Stimulated activated naive CD8-positive, alpha-beta T cell treated with anti-CD3 and anti-CD28 coated beads, Interleukin-15, Interleukin-2, amounts not matched to agents 100 U/mL and 50 U/mL, for 24 hours (primary cell): ENCODE measurements around the gene P4HA1.

Source experiments
- ATAC-seq: fragments of 150-1000 bp; cut with Tn5 transposase; one replicate; pipeline ENCODE4 v1.10.0; 2021
- DNase-seq: peaks from one replicate; pipeline ENCODE4 v3.0.0; 2021

P4HA1 gene

GRCh38 chr10:73093922-73094850, 2.5 kb downstream of the P4HA1 start:
- no peak for ATAC-seq
- no peak for DNase-seq

- no peak for DNase-seq
- no peak for ATAC-seq
Measured at GRCh38 chr10:73092830-73093229, 3.8 kb downstream of the P4HA1 start.

DNA sequence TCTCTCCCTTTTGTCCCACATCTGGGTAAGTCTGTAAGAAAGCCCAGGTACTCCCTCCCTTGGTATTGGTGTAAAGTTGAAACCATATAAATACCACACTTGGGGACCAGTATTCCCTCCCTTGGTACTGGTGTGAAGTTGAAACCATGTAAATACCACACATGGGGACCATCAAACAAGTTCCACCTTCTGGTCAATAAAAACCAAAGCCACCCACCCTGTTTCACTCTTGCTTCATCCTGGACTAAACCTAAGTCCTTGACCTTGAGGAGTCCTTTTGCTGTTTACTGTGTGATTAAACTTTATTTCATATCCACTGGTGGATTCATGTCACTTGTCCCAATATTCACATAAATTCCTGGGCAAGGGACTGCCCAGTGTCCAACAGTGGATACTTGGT, 8.4 kb downstream of the P4HA1 start:
- no peak for DNase-seq
- ATAC-seq: peak; percentile 57

DNA sequence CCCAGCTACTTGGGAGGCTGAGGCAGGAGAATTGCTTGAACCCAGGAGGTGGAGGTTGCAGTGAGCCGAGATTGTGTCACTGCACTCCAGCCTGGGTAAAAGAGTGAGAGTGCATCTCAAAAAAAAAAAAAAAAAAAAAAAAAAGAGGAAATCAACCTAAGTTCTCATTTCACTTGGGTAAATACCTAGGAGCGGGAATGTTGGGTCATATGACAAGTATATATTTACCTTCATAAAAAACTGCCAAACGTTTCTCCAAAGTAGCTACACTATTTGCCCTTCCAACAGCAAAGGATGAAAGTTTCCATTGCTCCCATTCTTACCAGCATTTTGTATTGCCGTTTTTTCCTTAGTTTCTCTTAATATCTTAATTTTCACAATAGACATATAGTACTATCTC, 9.8 kb downstream of the P4HA1 start:
- ATAC-seq (no peak), DNase-seq (no peak)

- DNase-seq (no peak), ATAC-seq (no peak)
Measured at GRCh38 chr10:73084209-73084608, 12.5 kb downstream of the P4HA1 start.

DNA sequence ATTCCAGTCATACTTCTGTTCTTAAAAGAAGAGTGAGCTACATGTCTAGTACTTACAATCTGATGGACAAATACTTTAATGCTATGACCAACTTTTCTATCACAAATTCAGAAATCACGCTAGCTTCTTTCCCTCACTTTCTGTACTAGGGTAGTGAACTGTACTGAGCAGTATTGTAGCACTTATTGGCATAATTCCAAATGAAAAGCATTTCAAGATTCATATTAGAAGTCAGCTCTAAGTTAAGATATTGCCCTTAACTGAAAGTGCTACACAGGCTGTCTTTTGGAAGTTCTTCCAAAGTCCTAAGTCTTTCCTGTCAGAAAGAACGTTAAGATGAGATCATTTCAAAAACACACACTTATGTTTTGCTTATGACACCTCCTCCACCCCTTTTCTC, 13.4 kb downstream of the P4HA1 start:
- DNase-seq (no peak), ATAC-seq (no peak)

DNA sequence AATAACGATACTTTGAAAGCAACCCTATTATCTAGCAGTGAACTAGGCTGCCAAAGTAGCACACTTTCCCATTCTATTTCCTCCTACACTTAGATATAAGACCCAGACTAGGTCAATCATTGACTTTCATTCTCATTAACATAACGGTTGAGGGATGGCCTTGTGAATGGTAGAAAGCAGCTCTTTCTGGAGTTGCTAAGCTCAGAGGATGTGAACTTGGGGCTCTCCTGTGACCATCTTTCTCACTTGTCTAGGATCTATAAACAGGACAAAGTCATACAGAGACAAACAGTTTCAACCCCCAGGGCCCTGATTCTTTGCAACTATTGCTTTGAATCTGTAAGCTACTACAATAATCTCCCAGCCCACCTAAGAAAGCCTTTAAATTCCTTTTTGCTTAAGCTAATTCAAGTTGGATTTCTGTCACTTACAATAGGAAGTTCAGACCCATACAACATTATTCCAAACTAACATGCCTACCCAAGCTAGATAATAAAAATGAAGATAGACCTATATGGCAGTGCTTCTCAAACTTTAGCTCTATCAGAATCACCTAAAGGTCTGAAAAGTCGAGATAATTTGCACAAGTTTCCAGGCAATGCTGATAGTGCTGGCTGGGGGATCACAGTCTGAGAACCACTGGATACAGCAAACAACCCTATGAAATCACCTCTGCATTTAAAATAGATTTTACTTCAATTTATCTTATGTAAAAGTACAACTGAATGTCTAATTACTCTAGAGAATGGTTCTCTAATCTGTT, 16.7 kb downstream of the P4HA1 start:
- no peak for DNase-seq
- ATAC-seq: no peak

GRCh38 chr10:73076360-73077183, 20.1 kb downstream of the P4HA1 start:
- DNase-seq (no peak), ATAC-seq (no peak)

DNA sequence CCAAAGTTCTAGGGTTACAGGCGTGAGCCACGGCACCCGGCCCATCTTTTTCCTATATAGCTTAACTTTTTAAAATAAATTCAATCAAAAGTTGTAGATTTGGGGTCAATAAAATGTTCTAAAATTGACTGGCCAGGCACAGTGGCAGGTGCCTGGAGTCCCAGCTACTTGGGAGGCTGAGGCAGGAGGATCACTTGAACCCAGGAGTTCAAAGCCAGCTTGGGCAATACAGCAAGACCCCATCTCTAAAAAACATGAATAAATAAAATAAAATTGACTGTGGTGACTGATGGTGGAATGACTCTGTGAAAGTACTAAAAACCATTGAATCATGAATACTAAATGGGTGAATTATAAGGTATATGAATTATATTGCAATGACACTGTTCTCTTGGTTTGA, 20.8 kb downstream of the P4HA1 start:
- ATAC-seq: no peak

DNA sequence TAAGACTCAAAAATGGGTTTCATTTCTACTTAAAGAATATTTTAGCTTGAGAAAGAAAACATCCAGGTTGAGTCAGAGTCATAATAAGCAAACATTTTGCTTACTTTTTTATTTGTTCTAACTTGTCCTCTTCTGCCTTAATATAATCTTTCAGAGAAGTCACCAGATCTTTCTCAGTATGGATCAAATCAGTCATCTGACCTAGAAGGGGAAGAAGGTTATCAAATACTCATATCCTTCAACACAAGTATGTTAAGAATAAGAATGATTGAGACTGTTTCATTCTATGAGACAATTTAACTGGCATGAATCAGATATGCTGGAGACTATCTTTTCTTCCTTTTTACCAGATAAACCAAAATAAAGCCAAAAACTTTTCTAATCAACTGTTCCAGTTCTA, 23.0 kb downstream of the P4HA1 start:
- ATAC-seq: no peak

More for the DNA sequence above, 20.8 kb downstream of the P4HA1 start:
- no peak for DNase-seq

DNA sequence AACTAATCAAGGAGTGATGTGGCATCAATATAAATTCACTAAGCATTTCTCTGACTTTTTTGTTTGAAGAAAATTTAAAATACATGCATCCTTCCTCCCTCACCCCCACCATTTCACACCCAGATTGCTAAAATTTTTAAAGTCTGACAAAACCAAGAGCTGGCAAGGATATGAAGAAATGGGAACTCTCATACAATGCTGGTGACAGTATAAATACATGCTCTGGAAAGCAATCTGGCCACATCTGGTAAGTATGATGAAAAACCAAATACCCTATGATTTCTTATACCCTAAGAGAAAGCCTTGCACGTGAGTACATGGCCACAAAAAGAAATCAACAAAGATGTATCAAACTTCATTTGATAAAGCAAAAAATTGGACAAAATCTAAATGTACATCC, 31.2 kb downstream of the P4HA1 start:
- ATAC-seq (no peak), DNase-seq (no peak)

More for the DNA sequence above, 23.0 kb downstream of the P4HA1 start:
- no peak for DNase-seq

- DNase-seq: no peak
- ATAC-seq: no peak
Measured at GRCh38 chr10:73061743-73062142, 34.9 kb downstream of the P4HA1 start.

DNA sequence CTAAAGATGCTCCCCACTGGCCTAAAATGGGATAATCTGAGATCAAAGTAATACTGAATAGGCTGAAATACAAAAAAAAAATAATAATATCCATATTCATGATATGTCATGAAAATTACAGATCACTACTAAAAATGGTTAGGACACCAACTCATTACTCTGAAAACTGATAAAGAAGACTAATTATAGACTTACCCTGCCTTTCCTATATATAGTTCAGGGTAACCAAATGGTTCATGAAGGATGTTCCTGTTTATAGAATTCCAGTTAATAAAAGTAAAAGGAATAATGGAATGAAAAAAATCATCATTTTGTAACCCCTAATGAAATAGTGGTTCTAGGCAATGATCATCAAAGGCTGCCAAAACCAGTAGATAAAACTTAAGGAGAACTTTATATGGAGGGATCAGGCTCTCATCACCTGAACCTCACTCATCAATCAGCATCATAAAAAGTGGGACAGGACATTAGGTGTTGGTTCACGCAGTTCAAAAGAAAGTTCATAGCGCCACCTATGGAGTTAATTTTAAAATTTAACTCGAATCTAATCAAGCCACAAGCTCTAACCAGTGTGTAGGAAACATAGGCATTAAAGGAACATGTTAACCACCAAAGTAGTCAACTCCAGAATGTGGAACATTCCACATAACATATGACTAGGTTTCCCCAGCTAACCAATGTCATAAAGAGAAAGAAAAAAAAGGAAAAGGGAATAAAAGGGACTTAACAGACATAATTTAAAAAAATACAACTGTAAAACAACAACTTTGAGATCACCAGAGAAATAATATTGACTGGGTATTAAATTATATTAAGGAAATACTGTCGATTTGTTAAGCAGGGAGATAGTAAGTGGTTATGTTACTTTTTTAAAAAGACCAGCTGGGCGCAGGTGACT, 35.7 kb downstream of the P4HA1 start:
- DNase-seq: no peak
- peak; percentile 80 for ATAC-seq

DNA sequence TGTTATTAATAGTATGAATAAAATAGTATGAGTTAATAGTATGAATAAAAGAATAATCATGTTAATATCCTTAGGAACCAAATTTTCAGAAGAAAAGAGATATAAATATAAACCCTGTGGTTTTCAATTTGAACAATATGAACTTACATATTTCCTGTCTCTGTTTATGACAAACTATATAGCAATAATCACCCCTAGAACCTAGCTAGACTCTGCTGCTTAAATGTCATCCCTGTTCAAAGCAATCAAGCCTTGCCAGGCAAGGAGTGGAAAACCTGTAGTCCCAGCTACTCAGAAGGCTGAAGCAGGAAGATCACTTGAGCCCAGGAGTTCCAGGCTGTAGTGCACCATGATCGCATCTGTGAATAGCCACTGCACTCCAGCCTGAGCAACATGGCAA, 36.5 kb downstream of the P4HA1 start:
- peak; percentile 76 for ATAC-seq
- no peak for DNase-seq

- ATAC-seq (no peak), DNase-seq (no peak)
Measured at GRCh38 chr10:73058057-73058591, 38.5 kb downstream of the P4HA1 start.

GRCh38 chr10:73054286-73054685, 42.4 kb downstream of the P4HA1 start:
- DNase-seq (no peak), ATAC-seq (no peak)

DNA sequence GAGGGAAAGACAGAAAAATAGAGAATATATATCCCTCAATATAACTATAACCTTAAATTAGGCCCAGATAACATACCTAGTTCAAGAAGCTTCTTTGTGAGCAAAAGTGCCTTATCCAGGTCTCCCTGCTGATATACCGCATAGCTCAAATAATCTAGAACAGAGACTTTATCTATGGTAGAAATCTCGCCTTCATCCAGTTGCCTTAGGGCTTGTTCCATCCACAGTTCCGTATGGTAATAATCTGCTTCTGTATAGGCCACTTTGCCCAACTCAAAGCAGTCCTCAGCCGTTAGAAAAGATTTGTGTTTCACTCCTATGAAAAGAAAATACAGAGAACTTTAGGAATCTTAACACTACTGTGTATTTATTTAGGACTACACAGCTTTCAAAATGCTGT, 43.4 kb downstream of the P4HA1 start:
- ATAC-seq: no peak

GRCh38 chr10:73044378-73045285, 52.0 kb downstream of the P4HA1 start:
- DNase-seq: no peak
- ATAC-seq: no peak

More for the DNA sequence above, 43.4 kb downstream of the P4HA1 start:
- no peak for DNase-seq

- ATAC-seq: no peak
Measured at GRCh38 chr10:73043766-73044377, 52.8 kb downstream of the P4HA1 start.

GRCh38 chr10:73043319-73043718, 53.3 kb downstream of the P4HA1 start:
- DNase-seq (no peak), ATAC-seq (no peak)

More at GRCh38 chr10:73043766-73044377, 52.8 kb downstream of the P4HA1 start:
- DNase-seq: no peak
